ENCODE measurements around the gene WDR90.
A peak's percentile ranks its signal among the peaks of the same experiment; 100 is the strongest.

Gene WDR90

DNA sequence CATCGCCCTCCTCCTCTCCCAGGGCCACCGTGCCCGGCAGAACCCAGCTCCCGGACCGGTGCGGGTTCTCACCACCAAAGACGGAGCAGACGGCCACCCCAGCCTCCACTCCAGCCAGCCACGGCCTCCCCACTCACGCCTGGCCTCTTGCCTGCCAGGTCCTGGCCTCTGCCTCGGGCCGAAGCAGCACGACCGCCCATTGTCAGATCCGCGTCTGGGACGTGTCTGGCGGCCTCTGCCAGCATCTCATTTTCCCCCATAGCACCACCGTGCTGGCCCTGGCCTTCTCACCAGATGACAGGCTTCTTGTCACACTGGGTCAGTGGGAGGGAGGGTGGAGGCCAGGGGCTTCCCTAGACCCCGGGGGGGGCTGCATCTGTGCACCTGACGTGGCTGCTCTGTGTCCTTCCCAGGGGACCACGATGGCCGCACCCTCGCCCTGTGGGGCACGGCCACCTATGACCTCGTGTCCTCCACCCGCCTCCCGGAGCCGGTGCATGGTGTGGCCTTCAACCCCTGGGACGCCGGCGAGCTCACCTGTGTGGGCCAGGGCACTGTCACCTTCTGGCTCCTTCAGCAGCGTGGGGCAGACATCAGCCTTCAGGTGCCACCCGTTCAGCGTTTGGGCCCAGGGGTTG lies 12.1 kb downstream of the WDR90 start:
- no peak for TF ChIP-seq CTCF (IDR thresholded peaks at IDR 0.05)

- no peak for TF ChIP-seq CTCF (IDR thresholded peaks at IDR 0.05)
Measured at GRCh38 chr16:662095-662494, 12.9 kb downstream of the WDR90 start.

DNA sequence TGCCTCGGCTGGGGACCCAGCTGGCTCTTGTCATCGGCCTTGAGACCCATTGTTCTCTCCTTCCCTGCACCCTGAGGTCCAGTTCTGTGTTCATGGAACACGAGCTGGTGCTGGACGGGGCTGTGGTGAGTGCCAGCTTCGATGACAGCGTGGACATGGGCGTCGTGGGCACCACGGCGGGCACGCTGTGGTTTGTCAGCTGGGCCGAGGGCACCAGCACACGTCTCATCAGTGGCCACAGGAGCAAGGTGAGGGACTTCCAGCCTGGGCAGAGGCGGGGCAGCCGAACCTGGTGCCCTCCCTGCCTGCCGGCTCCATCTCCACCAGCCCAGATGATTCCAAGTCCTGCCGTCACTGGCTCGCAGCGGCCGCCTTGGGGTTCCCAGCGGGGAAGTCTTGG lies 13.4 kb downstream of the WDR90 start:
- TF ChIP-seq CTCF (IDR thresholded peaks at IDR 0.05), result no peak

- TF ChIP-seq CTCF (IDR thresholded peaks at IDR 0.05), result no peak
Measured at GRCh38 chr16:666572-666971, 17.4 kb downstream of the WDR90 start.

DNA sequence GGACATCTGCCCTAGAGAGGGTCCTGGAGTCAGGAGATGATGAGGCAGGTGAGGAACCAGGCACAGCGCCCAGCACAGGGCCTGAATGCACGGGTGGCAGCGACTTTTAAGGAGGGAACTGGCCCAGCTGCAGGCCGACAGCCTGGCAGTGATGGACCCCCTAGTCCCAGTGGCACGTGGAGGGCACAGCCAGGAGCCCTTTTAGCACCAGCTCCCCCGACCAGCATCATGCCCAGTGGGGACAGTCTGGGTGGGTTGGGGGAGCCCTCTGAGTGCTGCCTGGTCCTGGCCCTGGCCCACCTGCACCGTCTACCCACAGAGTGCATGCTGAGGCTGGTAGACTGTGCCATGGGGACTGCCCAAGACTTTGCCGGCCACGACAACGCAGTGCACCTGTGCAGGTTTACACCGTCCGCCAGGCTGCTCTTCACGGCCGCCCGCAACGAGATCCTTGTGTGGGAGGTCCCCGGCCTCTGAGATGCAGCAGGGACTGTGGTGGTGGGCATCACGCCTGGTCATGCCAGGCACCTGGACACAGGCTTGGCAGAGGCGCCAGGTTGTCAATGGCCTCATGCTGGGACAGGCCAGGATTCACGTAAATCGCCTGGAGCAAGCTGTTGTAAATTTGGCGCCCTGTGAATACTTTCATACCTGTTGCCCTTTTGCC lies 18.1 kb downstream of the WDR90 start:
- TF ChIP-seq CTCF (IDR thresholded peaks at IDR 0.05), result no peak

DNA sequence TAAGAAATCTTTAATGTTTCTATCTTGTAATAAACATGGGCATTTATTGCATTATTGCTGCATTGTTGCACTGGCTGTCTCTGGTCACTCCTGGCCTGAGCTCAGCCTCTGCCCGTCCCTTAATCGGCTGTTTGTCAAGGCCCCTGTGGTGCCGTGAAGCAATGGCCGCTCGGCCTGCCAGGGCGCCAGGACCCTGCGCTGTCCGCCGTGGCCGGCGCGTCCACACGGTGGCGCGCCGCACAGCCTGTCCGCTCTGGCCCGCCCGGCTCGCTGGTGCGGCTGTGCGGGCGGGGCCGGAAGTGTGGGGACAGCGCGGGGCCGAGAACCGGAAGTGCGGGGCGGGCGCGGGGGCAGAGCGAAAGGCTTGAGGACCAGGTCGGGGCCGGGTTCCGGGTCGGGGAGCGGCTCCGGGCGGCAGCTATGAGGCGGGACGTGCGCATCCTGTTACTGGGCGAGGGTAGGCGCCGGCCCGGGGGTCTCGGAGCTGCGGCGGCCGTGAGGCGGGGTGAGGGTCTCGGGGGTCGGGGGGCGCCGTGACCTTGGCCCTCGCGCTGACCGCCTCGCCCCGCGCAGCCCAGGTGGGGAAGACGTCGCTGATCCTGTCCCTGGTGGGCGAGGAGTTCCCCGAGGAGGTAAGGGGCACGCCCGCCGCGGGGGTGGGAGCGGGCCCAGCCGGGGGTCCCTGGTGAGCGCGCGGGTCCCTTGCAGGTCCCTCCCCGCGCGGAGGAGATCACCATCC lies 18.8 kb downstream of the WDR90 start, which contains the start of gene RHOT2:
RHOT2 (plus strand) TSS at position 353 of the 739 bp plus-strand sequence; CDS start at position 421, 68 bp downstream.
- peak; percentile 99 for TF ChIP-seq CTCF (IDR thresholded peaks at IDR 0.05)

GRCh38 chr16:668519-669171 lies 19.5 kb downstream of the WDR90 start:
- TF ChIP-seq CTCF (IDR thresholded peaks at IDR 0.05), result no peak

All from LNCAP (cell line).